Pons (tissue), 1 donor: Measurements from ENCODE around the gene MIPEP.

Source experiments
- DNase-seq: peaks from one replicate; pipeline ENCODE4 v3.0.0-alpha.2; 2016; ENCODE audit warnings: low spot score

The MIPEP gene

DNA sequence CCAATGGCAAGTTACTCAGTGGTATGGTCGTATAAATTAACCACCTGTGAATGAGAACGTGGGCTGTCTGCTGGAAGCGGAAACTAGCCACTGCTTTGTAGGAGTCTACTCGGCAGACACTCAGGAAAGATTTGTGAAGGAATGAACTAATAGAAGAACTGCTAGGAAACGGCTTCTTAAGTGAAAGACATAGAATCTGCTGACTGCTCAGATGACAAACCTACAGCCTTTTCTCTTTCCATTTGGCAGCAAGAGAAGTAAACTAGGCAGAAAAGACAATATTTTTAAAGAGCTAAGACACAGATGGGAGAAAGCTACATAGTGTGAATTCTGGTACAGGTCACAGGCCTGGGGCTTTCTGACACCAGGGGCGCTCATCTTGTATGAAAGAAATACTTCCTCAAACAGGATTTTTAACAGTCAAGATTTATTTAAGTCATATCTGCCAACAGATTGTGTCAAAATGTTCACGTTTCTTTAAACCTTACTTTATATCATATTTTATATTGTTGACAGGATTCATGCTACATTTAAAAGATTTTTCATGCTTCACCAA is 78.4 kb downstream of the MIPEP start:
- no peak for DNase-seq

DNA sequence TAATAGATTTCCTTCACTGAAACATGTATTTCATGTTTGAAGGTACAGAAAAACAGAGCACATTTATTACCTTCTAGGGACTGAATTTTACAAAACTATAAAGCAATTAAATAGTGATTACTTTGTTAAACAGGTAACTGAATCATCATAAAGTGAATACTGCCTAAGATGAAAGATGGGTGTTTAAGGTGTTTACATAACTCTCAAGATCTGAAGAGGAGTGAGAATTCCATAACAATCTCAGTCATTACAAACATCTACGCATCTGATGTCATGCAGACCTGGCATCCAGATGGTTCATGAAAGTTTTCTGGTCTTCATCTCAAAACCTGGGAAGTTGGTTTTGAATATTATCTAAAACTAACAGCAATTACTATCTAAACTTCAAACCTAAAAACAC is 80.4 kb downstream of the MIPEP start:
- DNase-seq = no peak

DNA sequence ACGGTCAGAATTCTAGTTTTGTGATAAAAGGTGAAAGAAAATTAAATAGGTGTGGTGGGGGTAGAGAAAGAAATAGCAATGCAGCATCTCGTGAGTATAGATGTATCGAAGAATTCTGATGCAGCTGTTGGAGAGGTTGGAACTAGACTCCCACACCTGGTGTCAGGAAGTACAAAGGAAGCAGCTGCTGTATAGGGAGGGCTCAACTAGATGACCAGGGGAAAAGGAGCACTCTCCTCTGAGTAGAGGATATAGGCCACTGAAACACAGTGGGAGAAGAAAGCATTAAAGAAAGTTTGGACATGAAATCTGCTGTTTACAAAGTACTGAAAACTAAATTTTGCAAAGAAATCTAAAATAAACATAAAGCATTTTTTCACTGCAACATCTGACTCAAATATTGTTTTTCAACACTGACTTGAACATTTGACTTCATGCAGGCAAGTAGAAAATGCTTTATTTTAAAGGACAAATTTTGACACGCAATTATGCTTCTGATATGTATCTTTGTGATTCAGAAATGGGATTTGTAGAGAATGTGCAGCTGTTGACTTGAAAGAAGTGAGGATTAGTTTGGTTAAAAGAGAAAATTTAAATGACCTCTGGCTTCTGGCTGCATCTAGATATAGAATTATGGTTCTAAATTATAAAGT is 82.2 kb downstream of the MIPEP start:
- no peak for DNase-seq

DNA sequence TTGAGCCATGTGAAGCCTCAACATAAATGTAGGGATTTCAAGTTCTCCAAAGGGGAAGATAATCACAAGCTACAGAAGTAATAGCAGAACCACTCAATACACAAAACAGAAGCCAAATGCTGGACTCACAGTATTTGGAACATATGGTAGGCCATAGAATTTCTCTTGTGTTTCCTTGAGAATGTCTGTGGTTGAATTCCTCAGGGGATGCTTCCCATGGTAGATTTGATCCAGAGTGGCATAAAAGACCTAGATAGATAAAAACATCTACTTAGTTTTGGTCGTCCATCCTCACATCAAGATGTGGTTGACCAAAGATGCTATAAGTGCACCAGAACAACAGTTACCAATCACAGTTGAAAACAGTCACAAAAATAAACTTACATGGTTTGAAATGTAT is 83.4 kb downstream of the MIPEP start:
- no peak for DNase-seq

DNA sequence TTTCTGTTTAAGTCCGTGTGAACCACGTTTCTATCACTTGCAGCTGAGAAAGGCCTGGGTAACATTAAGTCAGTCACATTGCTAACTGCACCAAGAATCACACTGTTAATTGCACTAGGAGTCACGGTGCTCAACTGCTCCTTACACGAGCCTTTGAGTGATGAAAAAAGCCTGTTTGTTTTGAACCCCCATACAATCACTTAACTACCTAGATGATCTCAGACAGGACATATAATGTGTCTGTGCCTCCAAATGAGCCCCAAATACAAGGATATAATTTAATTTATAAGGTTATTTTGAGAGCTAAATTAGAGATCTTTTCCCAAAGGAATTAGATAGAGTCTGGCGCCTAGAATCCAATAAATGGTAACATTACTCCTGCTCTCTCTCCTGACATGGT is 84.1 kb downstream of the MIPEP start:
- DNase-seq = no peak

DNA sequence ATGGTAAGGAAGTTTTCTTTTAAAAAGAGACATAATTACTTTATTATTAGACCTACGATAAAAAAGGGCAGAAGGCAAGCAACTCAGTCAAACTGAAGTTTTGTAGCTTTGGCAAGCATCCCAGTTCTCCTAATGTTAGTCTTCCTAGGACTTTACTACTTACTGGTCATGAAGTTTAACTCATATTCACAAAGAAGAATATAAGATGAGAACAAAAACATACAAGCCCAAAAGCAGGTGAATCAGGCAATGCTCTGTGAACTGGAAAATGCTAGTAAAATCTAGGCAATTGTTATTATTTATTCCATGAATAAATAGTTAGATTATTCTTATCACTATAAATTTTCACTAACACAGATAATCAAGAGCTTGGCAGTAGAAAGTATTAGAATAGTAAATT is 85.0 kb downstream of the MIPEP start:
- DNase-seq = no peak

DNA sequence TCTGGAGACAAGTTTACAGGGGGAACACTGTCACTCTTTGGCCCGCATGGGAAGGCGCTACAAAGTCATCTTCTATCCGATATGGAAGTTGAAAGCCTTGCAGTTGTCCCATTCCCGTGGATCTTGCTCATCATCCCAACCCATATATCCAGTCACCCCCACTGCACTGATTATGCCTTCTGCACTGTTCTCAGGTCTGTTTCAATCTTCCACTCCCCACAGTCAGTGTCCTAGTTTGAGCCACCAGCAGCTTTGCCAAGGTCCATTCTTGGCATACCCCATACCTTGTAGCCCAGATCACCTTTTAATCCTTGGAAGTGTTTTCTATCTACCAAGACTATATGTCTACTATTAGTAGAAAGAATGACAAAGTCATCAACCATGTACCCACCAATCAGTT is 88.1 kb downstream of the MIPEP start:
- no peak for DNase-seq

DNA sequence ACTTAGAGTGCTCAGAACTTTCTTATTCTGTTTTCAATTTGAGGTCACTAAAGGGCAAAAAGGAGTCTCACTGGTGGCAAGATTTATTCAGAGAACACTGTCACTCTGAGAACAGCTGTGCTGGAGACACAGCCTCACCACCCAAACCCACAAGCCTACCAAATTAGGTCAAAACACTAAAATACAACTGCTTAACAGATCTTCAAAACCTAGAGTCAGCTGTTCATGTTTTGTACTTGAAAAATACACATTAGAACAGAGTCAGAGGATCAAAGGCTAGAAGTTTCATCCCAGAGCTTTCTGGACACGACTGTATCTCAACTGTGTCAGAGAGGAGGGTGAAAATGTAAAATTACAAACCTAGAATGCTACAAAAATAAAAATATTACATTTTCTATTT is 89.3 kb downstream of the MIPEP start:
- no peak for DNase-seq

DNA sequence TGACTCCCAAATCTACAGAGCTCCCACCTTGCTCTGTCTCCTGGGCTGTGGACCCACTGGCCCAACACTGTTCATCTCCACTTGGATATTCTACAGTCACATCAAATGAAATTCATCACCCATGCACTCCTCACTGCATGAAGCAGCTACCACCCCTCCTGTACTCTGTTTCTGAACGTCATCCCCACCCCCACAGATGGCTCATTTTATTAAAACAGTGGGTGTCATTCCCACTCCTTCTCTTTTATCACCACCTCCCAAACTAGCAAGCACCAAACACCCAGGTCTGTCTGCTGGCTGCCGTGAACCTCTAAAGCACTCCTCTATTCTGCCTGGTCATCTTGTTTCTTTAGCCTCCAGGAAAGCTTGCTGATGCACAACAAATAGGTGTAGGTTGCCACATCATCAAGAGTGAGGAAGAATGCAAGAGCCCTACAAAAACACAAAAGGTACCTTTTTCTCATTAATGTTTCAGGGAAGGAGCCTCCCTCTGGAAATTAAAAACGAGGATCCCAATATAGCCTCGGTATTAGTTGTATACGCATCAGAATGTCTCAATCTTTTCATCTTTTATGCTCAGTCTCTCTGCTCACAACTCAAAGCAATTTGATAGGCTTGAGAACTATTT is 91.8 kb downstream of the MIPEP start:
- no peak for DNase-seq

DNA sequence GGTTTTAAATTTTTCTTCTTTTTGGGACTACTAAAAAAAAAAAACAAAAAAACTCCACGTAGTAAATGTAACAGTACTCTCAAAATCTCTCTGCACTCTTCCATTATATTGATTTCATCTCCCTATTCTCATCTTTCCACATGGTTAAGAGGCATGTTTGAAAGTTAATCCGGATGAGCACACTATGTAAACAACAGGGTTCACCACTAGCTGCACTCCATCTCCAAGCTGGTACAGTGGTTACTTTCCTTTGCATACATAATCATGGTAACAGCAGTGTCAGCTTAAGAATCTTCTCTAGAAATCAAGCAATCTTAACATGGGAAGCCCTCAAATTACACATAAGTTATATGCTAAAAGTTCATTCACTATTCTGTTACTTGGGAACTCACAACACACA is 92.6 kb downstream of the MIPEP start:
- DNase-seq = no peak

DNA sequence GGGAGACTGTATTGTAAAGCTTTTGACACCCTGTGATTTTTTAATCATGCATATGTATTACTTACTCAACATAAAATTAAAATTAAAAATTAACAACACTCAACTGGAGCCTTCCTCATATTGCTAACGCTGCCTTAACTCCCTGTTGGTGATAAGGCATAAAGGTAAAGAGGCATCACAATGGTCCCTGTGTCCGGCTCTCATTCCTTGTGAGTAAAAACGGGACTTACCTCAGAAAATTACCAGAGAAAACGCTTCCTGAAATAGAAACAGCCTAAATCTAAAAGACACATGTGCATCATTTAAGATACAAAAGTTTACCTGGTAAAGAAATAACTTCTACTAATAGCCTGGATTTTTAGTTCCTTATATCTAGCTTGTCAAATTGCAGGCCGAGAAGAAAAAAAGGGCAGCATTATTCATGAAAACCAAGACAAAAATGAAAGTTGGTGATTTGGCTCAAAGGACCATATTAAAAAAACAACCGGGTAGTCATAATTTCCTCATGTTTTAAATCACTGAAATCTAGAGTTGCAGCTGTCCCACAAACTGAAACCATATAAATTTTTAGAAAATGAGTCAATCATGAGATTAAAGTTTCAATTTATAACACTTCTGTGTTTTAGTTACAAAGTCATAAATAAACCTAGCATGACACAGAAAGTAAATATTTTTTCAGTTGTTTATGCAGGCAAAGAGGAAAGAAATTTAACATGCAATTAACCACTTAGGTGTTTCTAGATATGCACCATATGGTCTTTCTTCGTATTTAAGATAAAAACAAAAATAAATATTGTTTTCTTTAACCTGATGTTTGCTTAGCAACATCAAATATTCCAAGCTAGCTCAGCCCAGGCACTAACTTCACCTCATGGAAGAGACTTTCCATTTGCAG is 94.7 kb downstream of the MIPEP start:
- DNase-seq = no peak

DNA sequence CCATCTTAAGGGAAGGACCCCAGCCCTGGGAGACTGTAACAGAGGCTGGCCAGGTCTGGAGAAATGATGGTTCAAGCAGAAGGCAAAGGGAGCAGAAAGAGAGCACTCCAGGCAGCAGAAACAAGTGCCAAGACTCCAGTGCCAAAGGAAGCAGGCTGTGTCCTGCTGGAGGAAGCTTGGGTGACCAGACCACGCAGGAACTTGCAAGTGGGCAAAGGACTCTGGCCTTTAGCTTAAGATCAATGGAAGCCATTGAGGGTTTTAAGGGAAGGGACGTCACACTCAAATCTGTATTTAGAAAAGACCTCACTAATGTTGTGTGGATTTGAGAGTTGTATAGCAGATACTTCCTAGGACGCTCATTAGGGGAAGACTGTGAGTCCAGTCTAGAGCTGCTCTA is 95.5 kb downstream of the MIPEP start:
- DNase-seq = no peak

DNA sequence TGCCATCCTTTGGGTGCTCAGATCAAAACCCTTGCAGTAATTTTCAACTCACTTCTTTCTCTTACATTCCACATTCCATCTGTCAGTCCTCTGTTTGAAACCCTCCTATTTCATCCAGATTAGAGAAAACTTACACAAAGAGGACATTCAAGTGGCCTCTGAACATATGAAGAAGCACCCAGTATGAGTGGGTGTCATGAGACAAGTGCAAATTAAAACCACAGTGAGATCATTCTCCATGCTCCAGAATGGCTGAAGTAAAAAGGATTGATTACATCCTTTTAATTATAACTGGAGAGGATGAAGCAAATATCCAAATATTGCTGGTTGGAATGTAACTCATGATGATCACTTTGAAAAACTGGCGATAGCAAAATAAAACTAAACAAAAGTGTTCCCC is 96.5 kb downstream of the MIPEP start:
- no peak for DNase-seq

DNA sequence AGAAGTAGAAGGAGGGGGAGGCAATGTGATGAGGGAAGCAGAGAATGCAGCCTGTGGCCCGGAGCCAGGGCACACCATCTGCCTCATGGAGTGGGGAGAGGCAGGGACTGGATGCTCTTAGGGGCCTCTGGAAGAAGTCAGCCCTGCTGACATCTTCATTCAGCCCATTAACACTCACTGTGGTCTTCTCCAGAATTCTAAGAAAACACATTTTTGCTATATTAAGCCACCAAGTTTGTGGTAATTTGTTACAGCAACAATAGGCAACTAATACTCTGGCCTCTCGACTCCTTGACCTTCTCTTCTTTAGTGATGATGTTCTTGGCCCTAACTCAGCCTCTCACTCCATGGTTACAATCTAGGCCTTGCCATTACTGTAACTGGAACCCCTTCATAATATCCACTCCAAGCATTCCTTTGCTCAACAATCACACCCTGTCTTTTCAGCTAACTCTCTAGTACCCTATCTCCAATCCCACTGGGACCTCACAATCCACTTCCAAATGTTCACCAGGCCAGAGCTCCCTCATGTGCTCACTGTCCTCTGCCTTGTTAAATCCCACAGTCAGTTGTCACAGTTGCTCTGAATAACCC is 98.5 kb downstream of the MIPEP start:
- DNase-seq = no peak

DNA sequence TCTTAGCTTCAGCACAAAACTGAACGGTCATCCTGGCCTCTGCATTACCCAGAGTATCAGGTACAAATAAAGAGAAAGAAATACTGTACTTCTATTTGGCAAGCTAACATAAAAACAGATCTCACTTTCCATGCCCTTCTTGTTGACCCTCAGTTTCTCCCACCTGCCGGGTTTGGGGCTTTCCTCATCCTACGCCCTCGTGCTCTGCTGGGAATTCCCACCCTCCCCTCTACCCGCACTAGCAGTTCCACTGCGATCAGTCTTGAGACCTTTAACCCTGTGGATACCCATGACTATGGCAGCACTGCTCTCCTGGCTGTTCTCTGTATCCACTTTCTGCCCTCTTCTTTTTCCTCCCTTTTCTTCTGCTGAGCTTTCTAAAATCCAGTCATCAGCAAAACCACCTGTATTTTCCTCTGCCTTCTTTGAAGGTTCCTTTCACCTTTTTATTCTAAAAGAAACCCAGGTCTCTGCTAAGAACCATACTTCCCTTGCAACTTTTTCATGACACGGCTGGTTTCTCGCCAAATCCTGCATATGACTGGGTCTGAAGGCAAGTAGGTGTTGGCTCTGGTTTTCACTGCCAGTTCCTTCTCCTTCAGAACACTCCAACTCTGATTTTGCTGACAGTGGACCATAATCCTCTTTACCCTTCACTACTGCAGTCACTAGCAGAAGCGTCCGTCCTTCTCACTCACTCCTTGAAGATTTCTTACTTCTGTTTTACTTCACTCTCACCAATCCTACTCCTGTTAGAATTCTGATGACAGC is 99.4 kb downstream of the MIPEP start:
- no peak for DNase-seq

DNA sequence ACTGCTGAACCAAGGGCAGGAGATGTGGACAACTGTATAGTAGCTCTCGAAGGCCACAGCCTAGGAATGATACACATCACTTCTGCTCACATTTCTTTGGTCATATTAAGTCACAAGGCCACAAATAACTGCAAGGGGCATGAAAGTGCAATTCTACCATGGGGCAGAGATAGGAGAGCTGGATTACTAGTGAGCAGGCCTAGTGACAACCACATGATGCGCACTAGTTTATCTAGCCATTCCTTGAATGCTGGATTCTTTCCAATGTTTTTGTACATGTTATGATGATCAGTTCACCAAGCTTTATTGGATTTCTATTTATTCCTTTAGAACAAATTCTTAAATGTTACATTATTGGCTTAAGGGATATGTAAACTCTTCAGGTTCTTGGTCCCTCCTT is 100.7 kb downstream of the MIPEP start:
- no peak for DNase-seq

DNA sequence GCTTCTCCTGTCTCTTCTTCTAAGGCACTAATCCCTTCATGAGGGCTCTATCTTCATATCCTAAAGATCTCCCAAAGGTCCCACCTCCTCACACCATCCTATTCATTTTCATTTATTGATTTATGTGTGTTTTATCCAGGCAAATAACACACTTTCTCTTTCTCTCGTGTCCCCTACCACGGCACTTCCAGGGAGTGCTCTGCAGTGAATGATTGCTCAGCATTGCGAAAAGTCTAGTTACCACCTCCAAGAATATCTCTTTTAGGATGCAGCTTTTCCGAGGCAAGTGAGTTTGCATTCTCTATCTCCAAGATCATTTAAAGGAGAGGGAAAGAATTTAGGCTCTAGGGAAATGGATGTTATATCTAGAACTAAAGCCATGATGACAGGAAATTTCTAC is 101.7 kb downstream of the MIPEP start:
- DNase-seq = no peak

DNA sequence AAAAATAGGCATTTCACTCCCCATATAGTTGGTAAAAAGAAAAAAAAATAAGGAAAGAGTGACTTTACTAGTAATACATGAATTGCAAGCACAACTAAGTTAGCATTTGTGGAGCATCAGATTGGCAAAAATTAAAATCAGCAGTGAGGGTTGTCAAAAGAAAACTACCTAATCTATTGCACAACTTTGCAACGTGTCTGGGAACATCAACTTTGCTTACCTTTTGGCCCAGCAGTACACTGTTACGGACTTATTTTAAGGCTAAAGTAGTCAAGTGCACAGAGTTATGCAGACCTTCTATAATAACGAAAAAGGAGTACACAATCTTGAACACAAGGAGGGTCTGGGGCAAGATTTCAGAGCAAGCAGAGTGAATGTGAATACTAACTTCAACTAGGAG is 102.6 kb downstream of the MIPEP start:
- no peak for DNase-seq

DNA sequence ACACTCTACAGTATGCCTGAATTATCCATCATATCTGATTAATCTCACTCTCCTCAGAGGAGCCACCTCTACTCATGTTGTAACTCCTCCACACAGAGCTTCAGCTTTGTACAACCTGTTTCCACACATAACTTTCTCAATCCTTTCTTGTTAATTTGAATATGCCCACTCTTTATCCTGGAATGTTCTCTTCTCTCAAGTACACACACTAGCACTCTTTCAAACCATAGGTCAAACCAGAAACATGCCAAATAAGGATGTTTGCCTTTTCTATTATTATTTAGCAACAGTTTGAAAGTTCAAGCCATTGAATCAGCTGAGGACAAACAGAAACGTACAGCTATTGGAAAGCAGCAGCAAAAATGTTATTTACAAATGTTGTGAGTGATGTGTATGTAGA is 110.3 kb downstream of the MIPEP start:
- DNase-seq = no peak

DNA sequence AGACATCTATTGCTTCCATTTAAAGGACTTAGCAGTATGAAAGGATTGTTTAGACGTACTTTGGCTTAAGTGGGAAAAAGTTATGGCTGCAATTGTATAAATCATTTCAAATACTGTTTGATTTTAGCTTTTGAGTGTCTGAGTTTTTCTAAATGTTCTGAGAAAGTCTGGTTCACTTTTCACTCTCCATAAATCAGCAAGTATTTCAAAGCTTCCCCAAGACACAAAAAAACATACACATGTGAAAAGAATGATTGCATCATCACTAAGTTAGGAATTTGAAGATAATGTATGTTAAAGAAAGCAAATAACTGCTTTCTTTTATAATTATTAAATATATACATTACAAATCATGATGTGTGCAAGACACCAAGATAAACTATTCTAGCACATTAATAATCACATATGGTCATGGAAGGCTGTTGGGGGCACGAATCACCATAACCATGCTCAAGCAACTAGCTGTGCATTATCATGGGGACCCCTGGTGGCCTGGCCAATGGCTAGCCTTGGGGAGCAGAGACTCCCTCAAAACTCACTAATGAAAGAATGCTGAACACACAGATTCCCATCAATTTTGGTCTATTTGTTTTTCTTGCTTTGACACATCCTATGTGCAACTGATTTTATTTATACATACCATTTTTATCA is 111.1 kb downstream of the MIPEP start:
- DNase-seq = no peak

DNA sequence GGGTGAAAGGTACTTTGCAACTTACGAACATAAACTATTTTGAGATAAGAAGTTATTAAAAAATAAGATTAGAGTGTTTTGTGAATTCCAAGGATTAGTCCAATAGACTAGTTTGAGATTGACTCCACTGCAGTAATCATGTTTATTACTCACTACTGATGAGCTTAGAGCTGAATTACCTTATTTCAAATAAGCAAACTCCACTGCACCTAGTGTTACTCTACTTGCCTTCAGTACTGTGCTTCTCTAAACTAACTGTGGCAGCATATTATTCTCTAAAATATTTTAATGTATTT is 111.7 kb downstream of the MIPEP start:
- no peak for DNase-seq
